Retinal pigment epithelial cell (primary cell): ENCODE results near the gene ZNF354C.
"Not testable (repeated sequence)": the region's sequence is repeated elsewhere in the genome, so short reads cannot be mapped to it uniquely, and the experiment has no call there.

ENCODE experiments used
- DNase-seq: peaks from one replicate; pipeline ENCODE4 v3.0.0-alpha.2; 2010; ENCODE audit warnings: low read depth
- H3K4me3 ChIP-seq: 2 replicates; pipeline ENCODE4 v1.5.1; 2011; ENCODE audit warnings: mild to moderate bottlenecking, low read length, control low read depth, moderate library complexity
- TF ChIP-seq, protein P1 (sequence below): conservative IDR thresholded peaks from 2 replicates; pipeline ENCODE4 v1.5.1; 2011; ENCODE audit warnings: low read depth, low read length, control low read depth, inconsistent platforms

Gene ZNF354C

DNA sequence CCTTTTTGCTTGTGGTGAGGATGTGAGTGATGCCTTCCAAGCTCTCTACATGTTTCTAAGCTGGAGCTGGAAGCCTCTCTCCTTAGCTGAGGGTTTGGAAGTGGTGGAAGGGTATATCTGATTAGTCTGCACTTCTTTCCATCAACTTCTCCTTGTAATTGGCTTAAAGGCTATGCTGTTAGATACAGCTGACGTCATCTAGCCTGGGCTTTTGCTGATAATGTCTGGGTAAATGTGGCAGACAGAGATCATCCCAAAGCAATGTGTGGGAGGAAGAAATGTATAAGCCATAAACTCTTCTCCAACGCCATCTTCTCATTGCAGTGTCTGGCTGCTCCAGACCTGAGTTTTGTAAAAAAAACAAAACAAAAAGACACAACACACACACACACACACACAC is 29.3 kb downstream of the ZNF354C start:
- DNase-seq, result no peak
- H3K4me3 ChIP-seq, result no peak overlapping the region
- TF ChIP-seq, protein P1, sequence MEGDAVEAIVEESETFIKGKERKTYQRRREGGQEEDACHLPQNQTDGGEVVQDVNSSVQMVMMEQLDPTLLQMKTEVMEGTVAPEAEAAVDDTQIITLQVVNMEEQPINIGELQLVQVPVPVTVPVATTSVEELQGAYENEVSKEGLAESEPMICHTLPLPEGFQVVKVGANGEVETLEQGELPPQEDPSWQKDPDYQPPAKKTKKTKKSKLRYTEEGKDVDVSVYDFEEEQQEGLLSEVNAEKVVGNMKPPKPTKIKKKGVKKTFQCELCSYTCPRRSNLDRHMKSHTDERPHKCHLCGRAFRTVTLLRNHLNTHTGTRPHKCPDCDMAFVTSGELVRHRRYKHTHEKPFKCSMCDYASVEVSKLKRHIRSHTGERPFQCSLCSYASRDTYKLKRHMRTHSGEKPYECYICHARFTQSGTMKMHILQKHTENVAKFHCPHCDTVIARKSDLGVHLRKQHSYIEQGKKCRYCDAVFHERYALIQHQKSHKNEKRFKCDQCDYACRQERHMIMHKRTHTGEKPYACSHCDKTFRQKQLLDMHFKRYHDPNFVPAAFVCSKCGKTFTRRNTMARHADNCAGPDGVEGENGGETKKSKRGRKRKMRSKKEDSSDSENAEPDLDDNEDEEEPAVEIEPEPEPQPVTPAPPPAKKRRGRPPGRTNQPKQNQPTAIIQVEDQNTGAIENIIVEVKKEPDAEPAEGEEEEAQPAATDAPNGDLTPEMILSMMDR, result no peak

DNA sequence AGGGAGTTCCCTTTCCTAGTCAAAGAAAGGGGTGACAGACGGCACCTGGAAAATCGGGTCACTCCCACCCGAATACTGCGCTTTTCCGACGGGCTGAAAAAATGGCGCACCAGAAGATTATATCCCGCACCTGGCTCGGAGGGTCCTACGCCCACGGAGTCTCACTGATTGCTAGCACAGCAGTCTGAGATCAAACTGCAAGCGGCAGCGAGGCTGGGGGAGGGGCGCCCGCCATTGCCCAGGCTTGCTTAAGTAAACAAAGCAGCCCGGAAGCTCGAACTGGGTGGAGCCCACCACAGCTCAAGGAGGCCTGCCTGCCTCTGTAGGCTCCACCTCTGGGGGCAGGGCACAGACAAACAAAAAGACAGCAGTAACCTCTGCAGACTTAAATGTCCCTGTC is 41.1 kb downstream of the ZNF354C start:
- not testable (repeated sequence) for H3K4me3 ChIP-seq

DNA sequence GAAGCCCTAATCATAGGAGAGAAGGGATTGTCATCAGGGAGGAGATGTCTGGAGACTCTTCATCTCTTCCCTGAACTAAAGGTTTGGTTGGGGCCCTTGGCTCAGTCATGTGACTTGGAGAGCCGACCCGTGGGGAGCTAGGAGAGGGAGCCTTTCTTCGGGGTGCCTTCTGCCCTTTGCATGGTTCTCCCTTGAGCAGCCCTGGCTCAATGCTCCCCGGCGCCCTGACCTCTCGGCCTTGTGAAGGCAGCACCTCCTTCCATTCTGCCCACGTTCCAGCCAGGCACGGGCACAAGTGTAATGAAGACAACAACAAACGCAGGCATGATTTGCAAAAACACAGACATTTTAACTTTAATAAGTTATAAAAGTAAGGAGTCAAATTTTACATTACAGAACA is 50.4 kb downstream of the ZNF354C start:
- DNase-seq, result no peak
- no peak overlapping the region for H3K4me3 ChIP-seq
- TF ChIP-seq, protein P1, result no peak

More for the DNA sequence above, 41.1 kb downstream of the ZNF354C start:
- DNase-seq, result not testable (repeated sequence)

DNA sequence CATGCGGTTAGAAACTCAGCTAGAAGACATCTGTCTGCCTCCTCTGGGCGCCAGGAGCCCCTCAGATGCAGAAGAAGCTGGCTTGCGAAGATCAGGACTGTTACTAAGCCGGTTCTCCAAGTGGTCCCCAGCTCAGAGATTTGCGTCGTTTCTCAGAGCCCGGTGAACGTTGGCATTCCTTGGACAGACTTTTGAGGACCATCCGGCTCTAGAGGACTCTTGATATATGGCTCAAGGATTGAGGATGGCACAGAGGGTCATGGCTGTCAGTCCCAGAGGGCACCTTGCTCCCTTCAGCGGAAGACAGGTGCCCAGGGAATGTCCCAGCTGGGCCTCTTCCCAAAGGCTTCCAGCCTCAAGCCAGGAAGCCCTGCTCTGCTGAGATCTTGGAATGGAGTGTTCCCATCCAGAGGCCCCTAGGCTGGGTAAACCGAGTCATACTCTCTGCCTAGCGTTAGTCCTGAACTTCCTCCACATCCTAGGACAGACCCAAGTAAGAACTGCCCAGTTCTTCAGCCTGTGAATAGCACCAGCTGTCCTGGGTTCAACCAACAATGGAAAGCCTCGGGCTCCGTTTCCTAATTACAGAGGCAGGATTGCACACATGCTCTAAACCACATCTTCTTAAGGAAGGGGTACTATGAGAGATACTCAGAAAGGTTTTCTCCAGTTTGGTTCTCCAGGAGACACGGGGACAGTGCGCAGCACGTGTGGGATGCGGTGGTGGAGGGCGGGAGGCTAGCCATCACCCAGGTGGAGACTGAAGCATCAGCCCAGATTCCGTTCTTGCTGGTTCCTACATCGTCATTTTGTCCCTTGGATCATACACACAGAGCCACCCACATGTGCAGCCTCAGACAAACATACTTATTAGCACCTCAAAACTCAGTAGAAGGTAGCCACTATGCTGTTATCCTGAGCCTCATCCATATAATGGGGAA is 51.4 kb downstream of the ZNF354C start:
- H3K4me3 ChIP-seq, result no peak overlapping the region
- TF ChIP-seq, protein P1, result no peak
- no peak for DNase-seq

DNA sequence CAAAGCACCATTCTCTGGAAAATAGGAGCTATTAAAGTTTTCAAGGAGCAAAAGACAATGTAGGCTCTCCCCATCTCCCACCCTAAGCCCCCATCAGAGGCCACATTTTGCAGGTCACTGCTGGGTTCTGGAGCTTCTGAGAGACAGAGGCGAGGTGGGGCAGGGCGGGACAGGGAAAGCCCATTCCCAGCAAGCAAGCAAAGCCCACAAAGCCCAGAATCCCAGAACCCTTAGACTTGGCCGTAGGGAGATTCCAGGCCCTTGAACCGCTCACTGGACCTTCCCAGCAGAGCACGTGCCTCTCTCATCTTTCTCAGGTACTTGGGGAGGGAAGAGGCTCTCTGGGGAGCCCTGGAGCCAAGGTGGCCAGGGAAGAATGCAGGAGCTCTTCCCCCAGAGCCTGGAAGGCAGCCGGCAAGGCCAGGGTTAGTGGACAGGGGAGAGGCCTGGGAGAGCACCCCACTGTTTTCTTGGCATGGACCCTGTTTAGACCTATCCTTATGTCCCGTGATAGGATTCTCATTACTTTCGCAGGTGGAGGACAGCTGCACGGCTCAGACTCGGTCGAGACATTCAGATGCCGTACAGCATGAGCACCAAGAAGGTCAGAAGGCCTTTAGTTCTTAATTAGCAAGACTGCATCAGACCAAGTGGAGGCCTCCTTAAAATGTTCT is 52.4 kb downstream of the ZNF354C start:
- TF ChIP-seq, protein P1, result no peak
- no peak overlapping the region for H3K4me3 ChIP-seq
- DNase-seq, result no peak

DNA sequence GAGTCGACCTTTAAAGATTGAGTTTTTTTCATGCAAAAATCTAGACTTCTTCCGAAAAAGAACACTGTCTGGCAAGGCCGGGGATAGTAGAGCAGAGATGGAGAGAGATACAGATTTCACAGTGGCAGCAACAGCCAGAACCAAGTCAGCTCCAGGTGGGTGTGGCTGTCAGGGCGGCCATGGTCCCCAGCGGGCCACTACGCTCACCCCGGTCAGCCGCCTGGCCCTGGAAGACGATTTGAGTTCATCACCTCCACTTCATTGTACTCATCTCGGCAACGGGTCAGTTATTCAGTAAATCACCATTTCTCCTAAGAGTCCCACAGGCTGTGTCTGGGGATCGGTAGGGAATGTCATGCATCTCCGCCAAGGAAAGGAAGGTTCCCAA is 53.0 kb downstream of the ZNF354C start:
- no peak for DNase-seq
- TF ChIP-seq, protein P1, result no peak
- H3K4me3 ChIP-seq, result no peak overlapping the region

DNA sequence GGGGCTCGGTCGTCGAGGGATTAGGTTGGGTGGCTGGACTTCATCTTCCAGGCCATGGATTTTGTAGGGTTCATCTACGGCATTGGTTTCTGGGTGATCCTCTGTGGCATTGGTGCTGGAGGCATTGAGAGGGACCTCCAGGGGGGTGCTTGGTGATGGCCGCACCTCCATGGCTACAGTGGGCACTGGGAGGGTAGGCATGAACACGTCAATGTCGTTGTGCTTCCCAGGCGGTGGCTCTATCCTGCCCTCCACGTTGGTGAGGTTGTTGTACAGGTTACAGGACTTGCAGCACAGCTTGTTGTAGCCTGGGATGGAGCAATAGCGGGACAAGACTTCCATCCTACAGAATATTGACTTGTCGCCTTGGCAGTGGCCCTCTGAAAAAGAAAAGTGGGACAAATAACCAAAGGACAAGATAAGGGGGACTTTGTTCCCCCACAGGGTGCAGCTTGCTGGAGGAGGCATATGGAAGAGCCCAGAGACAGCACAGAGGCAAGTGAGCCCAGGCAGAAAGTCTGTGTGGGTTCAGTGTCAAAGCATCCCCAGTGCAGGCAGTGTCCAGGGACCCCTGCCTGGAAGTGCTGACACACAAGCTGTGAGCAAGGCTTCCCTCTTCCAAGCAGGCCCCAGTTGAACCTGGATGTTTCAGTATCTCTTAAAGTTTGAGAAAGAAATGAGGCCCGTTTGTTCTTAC is 53.9 kb downstream of the ZNF354C start:
- TF ChIP-seq, protein P1, result no peak
- no peak overlapping the region for H3K4me3 ChIP-seq
- no peak for DNase-seq
